RPMI8226 (cell line): Measurements from ENCODE around the gene KIFC3.
A peak's percentile ranks its signal among the peaks of the same experiment; 100 is the strongest.
"Not testable (repeated sequence)": the region's sequence is repeated elsewhere in the genome, so short reads cannot be mapped to it uniquely, and the experiment has no call there.

Experiments used
- DNase-seq: peaks from one replicate; pipeline ENCODE4 v3.0.0-alpha.2; 2015

Gene KIFC3

DNA sequence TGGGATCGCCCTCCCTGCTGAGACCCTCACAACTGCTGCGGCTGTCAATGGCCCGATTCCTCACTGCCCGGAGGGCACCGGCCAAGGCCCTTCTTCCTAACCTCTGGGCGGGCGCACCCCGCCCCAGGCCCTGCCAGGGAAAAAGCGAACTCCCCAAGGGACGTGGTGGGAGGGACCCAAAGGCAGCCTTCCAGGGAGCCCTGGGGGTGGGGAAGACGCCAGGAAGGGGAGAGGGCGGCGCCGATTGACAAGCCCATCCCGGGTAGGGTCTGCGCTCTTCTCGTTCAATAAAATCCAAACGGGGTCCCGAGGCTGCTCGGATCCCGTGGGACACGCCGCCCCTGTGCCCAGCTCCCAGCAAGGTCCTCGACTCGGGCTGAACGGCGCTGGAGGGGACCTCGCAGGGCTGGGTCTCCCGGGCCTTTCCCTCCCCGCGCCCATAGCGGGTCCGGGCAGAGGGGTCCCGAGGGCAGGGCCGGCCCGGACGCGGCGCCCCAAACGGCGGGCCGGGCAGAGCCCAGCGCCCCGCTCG is 416 bp downstream of the KIFC3 start:
- DNase-seq = no peak

- DNase-seq = no peak
Measured at GRCh38 chr16:57801098-57801808, 1.0 kb downstream of the KIFC3 start.

DNA sequence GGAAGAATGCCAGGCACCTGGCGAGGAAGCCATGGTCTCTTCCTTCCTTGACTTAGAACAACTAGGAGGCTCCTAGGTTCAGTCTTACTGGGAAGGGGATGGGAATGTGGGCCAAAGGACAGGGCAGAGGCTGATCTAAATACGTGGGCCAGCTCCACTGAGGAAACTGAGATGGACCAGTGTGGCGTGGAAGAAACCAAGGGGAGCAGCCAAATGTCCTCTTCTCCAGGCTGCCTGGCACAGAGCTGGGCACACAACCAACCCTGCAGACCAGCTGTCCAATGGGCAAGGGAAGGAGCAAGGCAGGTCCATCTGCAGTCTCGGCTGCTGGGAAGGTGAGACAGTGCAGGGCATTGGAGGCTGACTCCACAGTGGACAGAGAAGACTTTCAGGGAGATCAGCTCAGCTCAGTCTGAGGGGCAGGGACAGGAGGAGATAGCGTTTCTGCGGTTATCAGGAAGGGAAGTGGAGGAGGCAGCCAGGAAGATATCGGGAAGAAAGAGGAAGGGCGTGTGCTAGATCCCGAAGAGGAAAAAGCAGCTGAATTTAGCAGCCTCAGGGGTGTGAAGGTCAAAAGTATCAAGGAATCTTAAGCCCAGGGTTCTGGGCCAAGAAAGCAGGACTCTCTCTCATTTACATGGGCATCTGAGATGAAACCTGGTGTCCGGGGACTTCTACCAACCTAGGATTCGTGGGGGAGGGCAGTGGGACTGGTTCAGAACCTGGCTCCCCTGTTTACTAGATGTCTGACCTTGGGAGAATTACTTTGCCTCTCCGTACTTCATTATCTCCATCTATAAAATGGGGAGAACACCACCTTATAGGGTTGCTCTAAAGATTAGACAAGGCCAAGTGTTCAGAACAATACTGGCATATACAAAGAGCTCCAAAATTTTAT is 1.8 kb downstream of the KIFC3 start:
- DNase-seq = peak; percentile 48

DNA sequence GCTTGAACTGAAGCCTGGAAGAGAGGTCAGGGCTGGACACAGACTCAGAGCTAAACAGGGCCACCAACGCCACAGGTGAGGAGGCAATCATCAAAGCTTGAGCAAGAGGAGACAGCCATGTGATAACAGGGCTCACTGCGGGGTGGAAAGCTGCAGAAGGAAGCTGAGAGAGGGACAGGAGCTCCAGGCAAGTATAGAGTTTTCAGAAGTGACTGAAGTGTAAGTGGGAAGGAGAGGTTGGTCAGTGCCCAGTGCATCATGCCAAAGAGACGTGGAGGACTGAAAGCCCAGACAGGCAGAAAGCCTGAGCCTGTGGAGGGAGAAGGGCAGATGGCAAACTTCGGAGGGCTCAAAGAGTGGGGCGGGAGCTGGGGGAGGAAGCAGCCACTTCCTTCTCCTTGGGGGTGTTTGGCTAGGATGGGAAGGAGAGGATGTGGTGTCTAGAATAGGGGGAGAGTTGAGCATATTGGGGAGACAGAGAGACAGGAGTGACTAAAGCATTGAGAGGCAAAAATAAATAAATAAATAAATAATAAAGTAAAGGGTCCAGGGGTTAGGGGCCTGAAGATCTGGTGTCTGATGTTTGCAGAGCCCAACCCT is 2.6 kb downstream of the KIFC3 start:
- DNase-seq = peak; percentile 39

- peak; percentile 59 for DNase-seq
Measured at GRCh38 chr16:57798953-57799599, 3.2 kb downstream of the KIFC3 start.

- peak; percentile 33 for DNase-seq
Measured at GRCh38 chr16:57798267-57798810, 4.0 kb downstream of the KIFC3 start.

- DNase-seq = peak; percentile 82
Measured at GRCh38 chr16:57797526-57798266, 4.6 kb downstream of the KIFC3 start.

DNA sequence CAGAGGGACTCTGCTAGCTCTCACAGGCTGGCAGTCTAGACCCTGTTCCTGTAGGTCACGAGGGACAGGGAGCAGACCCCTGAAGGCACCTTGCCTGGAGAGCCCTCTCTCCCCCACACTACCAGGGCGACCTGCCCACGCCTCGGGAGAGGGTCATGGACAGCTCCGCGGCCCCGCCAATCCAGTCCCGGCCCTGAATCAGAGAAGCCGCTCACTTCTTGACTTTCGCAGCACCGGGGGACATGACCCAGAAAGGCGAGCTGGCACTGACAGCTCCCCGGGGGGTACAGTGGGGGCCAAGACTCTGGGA is 5.1 kb downstream of the KIFC3 start:
- DNase-seq = no peak

DNA sequence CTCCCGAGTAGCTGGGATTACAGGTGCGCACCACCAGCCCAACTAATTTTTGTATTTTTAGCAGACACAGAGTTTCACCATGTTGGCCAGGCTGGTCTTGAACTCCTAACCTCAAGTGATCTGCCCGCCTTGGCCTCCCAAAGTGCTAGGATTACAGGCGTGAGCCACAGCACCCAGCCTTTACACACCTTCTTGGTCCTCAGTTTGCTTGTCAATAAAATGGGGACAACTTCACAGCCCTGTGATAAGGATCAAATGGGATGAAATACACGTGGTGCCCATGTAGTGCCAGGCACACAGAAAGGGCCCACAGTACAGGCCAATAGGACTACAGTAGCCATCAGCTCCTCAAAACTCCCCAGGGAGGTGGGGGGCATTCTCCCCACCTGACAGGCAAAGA is 6.3 kb downstream of the KIFC3 start:
- not testable (repeated sequence) for DNase-seq

DNA sequence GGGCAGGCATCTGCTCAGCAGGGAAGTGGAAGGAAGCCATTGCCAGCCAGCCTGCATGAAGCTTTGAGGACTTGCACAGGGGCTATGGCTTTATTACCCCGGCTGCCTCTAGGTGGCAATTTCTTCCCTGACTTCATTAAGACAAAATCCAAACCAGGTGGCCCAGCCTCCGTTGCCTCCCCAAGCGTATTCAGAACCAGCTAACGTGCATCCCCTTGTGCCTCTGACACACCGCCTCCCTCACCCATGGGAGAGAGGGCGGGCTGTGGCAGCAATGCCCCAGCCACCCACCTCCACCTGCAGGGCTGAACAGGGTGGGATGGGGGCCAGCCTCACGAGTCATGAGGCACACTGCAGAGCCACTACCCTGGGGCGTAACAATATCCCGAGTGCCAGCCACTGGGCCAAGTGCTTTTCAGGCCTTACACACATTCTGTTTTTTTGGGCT is 6.8 kb downstream of the KIFC3 start:
- DNase-seq = peak; percentile 90

- peak; percentile 34 for DNase-seq
Measured at GRCh38 chr16:57794849-57795430, 7.4 kb downstream of the KIFC3 start.

GRCh38 chr16:57791893-57792461 is 10.3 kb downstream of the KIFC3 start:
- DNase-seq = peak; percentile 34

GRCh38 chr16:57791195-57791892 is 10.9 kb downstream of the KIFC3 start:
- peak; percentile 91 for DNase-seq

- DNase-seq = no peak
Measured at GRCh38 chr16:57788951-57789350, 13.3 kb downstream of the KIFC3 start.

DNA sequence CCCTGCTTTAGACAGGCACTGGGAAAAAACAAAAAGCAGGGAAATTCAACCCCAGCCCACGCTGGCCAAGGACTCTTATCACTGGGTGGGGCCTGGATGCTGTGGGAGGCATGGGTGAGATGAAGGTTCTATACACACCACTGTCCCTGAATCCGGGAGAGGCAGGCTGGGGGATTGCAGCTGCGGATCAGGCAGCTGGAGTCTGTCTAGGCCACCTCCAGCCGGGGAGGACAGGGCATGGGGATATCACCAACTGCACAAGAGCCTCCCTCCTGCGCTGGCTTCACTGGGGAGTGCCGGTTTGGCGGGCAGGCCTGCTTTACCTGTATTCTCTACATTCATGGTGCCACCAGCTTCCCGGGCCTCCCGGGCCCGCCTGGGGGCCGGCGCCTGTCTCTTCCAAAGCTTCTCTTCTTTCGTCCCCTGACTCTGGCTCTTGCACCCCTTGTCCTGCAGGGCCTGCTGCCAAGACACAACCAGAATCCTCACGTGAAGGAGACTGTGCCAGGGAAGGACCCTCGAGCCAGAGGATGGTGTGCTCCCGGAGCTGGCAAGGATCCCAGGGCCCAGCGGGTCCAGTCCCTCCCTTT is 13.9 kb downstream of the KIFC3 start:
- no peak for DNase-seq

DNA sequence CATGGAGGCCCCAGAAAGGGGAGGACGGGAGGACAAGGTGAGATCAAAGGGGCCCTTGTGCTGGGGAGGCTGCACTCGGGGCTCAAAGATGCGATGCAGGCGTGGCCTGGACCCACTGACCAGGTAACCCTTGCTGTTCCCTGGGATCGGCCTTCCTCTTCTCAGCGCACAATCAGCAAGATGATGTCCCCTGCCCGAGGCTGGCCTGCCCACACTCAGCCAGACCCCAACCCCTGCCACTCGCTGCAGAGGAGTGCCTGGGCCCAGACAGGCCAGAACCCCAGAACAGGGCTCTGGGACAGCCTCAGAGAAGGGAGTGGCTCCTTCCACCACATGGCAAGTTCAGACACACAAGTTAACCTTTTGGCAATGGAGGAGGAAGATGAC is 14.8 kb downstream of the KIFC3 start:
- DNase-seq = no peak

GRCh38 chr16:57786632-57787518 is 15.4 kb downstream of the KIFC3 start:
- DNase-seq = no peak

GRCh38 chr16:57785924-57786323 is 16.4 kb downstream of the KIFC3 start:
- no peak for DNase-seq

GRCh38 chr16:57785385-57785784 is 16.9 kb downstream of the KIFC3 start:
- no peak for DNase-seq
